Activated T-cell treated with anti-CD3 and anti-CD28 coated beads for 4 hours (primary cell): ENCODE results near the gene CREM.
"Not testable (repeated sequence)": the region's sequence is repeated elsewhere in the genome, so short reads cannot be mapped to it uniquely, and the experiment has no call there.

Experiments used
- DNase-seq: peaks from one replicate; pipeline ENCODE4 v3.0.0-alpha.2; 2020

CREM gene

DNA sequence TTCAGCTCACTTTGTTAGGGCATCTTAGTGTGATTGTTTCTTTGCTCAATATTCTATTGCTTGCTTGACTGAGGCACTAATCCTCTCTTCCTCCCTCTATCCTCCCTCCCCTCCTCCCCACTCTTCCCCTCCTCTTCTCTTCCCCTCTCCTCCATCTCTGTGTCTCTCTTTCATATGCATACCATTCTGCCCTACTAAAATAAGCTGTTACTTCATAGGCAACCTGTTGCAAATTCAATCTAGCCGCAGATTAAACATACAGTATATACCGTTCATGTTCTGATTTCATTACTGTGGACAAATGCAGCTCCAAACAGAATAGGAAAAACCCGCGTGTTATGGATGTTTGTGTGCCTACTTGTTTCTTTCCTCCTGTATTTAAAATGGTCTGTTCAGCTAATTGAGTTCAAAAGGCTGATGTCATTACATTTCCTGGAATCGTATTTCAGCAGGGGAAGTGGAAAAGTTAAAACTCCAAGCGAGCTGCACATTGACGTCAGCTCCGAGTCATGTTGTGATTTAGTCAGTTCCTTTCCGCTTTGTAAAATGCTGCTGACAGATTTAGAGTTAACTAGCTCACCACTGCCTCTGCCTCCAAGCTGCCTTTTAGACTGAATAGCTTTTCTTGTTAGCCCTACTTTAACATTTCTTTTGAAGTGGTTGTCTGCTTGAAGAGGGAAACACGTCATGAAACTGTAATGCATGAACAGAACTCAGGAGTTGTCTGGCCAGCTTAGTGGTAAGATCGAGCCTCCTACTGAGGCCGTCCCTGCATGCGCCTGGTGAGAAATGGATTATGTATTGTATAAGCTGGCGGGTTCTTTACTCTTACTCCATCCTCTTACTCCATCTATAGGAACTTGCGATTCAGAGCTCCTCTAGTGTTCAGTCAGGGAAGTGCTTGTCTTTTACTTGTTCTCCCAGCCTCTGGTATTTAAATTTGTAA, 69.0 kb downstream of the CREM start:
- DNase-seq: peak; percentile 71

DNA sequence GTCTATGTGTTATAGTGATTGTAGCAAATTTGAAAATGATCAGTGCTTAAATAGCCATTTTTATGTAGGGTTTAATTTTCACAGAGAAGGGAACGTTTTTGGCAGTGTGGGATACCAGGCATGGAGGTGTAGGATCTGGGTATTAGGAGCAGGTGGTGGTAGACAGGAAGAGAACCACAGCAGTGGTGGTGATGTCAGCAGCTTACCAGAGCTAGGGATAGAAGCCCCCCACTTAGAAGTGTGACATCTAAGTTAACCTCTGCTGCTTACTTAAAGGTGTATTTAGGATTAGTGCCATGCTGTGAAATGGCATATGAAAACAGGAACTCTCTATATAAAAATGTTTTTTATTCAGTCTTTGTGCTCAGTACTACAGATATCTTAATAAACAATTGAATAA, 73.8 kb downstream of the CREM start:
- no peak for DNase-seq

DNA sequence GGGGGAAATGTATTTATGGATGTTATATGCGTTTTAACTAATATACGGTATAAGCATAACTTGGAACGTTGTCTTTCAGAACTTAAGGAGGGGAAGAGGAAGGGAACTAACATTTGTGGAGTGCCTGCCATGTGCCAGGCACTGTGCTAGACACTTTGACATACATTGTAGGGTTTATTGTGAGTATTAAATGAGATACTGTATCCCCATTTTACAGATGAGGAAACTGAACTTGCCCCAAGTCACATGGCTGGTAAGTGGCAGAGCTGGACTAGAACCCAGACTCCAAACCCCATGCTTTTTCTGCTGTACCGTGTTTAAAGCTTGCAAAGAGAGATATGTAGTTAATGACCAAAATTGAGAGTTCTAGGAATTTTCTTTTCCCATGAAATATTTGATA, 74.6 kb downstream of the CREM start:
- DNase-seq: no peak

DNA sequence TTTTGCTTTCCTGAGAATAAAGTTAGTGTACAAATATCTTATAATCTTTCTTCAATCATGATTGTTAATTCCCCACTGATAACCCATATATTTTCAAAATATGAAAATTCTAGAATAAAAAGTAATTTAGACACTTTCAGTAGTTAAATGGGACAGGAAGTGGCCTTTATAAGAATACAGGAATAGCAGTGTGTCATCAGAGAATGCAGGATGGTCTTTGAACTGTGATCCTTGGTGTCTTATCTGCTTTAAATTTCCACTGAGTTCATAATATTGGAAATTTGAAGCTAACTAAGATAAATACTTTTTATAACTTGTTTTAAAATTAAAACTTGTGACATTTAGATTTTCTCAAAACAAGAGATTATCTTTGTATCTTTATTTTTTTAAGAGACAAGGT, 75.4 kb downstream of the CREM start:
- DNase-seq: no peak

DNA sequence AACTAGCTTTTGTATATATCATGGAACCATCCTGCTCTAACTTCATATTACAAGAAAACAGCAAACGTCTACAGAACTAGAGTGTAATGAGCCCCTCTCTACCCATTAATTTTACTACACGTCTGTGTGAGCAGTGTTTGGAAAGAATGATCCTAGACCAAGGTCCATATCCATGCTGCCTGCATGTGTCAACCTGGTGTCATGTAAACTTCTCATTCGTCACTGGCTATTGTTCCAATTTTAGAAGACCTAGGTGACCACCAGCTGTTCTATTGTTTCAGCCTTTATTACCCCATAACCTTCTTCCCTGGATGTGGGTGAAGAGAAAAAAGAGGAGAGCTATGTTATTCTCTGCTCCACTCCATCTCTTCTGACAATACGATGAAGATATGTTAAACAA, 77.1 kb downstream of the CREM start:
- DNase-seq: no peak

DNA sequence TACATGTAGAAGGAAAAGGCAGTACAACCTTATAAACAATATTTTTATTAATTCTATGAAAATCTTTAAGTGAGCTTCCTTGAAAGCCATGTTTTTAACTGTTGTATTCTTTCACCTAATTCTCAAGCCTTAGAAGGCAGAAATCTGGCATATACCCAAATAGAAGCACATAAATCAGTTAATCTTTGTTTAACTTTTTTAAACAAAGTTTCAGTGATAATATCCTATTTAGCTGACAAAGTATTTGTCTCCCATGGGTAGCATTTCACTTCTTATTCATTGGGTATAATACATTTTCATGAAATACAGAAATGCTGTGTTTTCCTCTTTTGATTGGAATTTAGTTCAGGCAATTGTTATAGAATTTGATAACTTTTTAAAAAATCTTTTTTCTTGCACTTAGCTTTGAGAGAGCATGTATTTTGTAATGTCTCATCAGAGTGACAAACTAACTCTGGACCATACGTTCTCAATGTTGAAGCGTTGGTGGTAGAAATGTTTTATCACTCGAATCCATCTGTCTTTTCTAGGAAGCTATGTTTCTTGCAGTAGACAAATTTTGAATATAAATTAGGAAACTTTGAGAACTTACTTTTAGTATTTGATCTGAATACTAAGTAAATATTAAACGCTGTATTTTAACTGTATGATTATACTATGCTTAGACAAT, 78.1 kb downstream of the CREM start:
- no peak for DNase-seq

DNA sequence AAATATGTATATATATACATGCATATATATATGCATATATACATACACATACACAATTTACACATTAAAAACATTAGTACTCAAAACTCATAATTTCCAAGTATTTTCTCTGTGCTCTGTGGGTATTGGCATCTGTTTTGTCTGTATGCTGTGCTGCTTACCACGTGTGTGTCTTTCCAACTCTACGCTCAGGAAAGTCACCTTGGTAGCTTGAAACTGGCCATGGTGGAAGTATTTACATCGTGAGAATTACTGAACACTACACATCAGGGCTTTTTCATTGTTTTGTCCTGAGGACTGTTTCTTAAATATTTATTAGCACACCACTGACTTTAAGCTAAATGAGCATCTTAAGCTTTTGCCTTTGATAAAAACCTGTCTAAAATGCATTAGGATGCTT, 79.6 kb downstream of the CREM start:
- no peak for DNase-seq

DNA sequence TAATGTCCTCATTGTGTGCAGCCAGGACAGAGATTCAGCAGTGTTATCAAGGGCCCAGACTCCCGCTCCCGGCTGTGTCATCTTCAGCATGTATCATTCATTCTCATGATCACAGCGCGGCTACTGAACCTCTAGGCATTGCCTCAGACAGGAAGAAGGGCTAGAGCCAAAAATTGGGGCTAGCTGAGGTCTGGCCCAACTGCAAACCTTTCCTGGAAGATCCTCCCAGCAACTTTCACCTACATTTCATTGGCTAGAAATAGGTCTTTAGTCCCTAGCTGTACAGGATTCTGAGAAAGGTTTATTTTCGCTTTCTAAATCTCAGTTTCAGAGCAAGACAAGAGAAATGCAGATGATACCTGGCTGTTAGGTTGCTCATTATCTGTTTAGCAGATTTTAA, 81.9 kb downstream of the CREM start:
- no peak for DNase-seq

DNA sequence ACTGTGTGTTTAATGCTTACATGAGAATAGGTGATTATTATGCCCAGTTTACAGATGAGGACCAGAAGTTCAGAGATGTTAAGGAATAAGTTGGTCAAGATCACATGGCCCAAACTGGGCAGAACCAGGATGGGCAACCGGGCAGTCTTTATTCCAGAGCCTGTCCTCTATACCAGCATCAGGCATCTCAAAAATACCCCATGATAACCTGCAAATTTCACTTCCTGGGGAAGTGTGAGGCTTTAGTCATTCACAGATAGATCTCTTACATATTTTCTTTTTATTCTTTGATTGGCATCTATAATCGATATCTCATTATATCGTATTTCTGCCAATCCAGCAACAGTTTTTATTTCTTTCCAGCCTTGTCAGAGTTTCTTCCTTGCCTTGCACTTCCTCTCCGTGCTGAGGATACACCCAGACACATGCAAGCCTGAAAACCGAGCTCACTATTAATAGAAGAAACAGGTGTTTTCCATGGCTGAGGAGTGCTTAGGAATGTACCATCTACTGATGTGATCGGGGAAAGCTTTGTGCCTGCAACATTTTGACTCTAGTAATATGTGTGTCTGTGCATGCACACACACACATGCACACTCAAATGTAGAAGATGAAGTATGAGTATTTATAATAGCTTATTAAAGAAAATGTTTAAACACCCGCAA, 82.4 kb downstream of the CREM start:
- no peak for DNase-seq

DNA sequence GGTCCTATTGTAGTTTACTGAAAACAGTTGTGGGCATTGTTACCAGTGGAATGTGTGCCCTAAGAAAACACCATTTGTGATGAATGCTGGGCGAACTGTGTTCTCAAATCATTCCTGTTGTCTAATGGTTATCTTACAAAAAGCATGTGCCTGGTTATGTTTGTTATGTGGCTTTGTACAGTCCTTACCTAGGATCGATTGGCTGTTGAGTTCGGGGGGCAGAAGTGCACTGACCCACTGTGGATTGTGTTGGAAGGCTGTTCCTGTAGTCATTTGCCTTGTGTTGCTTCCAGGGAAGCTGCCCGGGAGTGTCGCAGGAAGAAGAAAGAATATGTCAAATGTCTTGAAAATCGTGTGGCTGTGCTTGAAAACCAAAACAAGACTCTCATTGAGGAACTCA, 84.3 kb downstream of the CREM start:
- DNase-seq: no peak

DNA sequence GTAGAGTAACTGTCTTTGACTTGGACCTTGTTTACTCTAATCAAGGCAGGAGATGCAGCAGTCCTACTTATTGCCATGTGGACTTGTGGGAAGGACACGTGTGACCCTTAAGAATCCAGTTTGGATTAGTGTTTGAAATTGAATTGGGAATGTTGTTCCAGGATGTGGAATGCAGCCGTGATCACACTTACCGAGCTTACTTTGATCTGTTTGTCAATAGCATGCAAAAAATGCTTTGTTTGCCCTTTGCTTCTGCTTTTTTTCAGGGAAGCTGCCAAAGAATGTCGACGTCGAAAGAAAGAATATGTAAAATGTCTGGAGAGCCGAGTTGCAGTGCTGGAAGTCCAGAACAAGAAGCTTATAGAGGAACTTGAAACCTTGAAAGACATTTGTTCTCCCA, 84.7 kb downstream of the CREM start:
- DNase-seq: no peak

DNA sequence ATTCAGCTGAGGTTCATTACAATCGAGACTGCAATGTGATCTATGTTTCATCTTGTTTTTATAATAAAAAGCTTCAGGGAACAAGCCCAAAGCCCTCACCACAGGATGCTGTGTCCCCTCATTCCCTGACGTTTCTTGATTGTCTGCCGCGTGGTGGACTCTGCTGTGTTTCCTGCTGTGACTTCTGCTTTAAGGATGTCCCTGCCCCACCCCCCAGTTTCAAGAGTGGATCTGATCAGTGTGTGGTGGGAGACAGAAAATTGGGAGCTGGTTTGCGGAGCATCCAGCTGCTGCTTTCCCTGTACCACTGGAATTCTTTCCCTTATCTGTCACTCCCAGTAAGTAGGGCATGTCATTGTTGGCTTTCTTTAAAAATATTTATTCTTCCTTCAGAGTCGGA, 86.2 kb downstream of the CREM start:
- DNase-seq: no peak

DNA sequence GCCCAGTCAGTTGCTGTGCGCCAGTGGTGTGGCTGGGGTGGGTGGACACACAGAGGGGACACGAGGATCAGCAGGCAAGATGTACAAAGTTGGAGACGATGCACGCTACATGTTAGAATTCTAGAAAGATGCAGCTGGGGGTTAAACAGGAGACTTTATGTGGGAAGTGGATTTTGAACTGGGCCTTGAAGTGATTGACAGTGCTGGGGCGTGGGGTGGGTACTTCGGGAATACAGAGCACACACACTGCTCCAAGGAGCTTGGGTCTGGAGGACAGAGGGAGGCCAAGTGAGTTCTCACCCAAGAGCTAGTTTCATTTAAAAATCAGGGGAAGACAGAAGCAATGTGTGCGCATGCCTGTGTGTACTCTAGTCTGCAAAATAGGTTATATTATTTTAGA, 87.1 kb downstream of the CREM start:
- no peak for DNase-seq

DNA sequence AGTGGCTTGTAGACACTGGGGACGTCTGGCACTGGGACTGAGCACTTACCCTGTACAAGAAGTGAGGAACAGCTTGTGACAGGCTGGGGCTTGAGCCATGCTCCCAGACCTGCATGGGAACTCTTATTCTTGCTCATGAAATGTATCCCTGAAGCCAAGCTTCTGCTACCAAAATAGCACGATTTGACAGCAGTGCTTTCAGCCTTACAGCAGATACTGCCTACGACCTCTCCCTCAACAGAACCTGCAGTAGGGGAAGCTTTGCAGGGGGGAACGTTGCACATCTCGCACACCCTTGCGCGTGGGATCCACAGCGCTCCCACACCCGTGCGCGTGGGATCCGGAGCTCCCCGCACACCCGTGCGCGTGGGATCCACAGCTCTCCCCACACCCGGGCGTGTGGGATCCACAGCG, 88.0 kb downstream of the CREM start:
- no peak for DNase-seq

DNA sequence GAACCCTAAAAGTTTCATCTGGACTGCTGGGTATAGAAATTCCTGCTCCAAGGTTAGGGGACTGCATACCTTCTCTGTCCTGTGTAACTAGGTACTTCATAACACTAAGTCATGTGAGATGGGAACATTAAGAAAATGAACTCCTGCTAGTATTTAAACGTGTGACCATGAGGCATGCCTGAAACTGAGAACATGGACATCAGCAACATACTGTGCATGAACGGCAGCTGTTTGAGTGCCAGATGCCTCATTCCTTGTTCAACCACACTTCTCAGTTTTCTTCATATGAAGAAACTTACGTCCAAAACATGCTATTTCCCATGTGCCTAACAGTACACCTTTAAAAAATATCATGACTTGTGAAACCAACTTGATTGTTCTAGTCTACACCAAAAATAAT, 88.5 kb downstream of the CREM start:
- DNase-seq: no peak

DNA sequence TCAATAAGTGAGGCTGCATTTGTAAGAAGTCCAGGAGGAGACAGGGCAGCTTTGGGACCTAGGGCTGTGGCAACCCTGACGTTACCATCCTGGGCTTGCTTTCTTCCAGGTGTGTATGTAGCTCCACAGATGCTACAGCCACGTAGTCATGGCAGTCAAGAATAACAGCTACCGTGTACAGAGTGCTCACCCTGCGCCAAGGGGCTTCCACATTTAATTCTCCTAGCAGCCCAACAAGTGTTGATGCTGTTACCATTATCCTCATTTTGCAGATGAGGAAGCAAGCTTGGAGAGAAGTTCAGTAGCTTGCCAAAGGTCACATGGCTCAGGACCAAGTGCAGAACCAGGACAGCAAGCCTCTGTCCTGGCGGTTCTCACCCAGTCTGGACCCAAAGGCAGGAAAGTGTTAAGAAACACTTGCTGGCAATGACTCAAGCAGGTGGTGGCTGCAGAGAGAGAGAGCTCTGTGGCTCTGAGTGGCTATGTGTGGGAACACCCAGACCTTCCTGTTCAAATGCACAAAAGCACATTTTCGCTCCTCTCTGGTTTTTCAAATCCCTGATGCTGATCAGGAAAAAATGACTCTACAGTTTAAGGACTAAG, 89.8 kb downstream of the CREM start:
- no peak for DNase-seq

DNA sequence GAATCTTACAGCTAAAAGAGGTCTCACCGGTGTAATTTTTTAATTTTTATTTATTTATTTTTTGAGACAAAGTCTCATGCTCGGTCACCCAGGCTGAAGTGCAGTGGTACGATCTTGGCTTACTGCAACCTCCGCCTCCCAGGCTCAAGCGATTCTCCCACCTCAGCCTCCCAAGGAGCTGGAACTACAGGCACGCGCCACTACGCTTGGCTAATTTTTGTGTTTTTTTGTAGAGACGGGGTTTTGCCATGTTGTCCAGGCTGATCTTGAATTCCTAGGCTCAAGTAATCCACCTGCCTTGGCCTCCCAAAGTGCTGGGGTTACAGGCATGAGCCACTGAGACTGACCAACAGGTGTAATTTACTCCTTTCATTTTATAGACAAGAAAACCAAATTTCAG, 90.3 kb downstream of the CREM start:
- DNase-seq: not testable (repeated sequence)

DNA sequence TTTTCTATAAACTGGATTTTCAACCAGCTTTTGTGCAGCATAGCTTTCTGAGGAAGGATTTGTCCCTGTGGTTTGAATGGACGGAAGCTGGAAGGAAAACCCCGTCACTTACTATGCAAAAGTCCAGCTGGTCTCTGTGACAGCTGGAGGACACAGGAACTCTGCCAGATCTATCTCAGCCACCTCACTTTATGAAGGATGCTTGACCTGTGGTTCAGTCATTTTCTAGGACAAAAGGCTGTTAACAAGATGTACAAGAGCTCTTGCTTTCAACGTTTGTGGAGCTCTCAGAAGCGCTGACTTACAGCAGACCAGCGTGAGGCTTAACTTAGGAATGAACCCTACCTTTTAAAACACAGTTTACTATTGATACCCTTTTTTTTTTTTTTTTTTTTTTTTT, 90.8 kb downstream of the CREM start:
- no peak for DNase-seq

DNA sequence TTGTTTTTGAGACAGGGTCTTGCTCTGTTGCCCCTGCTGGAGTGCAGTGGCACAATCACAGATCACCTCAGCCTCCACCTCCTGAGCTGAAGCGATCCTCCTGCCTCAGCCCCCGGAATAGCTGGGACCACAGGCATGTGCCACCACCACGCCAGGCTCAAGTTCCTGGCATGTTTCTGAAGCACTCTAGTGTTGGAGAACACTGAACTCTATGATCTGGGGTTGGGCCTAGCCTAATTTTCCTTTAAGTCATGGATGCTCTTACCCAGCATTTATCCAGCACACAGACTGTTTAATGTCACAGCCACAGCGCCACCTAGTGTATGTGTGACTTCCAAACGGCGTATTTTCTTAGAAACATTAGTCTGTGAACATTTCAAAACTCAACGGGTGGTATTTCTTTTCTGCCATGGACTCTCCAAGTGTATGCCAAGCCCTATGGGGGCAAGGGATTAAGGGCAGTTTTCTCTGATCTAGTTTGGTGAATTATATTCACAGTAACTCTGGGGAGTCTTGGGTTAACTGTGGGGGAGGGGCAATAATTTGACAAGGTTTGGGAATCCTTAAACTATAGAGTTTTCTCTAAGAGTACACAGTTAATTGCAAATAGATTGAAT, 91.8 kb downstream of the CREM start:
- peak; percentile 82 for DNase-seq

DNA sequence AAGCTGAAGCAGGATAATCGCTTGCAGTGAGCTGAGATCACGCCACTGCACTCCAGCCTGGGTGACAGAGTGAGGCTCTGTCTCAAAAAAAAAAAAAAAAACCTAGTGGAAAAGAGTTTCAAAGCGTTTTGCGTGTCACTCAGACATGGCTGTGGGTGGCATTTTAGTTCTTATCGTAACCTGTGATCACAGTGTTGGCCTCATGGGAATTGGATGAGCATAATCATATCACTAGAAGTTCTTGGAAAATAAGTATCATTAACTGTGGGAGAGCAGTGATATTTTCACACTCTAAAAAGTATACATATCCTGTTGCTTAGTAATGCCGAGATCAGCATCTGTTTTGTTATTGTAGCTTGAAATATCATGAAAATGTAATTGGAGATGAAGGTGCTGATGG, 92.6 kb downstream of the CREM start:
- no peak for DNase-seq

DNA sequence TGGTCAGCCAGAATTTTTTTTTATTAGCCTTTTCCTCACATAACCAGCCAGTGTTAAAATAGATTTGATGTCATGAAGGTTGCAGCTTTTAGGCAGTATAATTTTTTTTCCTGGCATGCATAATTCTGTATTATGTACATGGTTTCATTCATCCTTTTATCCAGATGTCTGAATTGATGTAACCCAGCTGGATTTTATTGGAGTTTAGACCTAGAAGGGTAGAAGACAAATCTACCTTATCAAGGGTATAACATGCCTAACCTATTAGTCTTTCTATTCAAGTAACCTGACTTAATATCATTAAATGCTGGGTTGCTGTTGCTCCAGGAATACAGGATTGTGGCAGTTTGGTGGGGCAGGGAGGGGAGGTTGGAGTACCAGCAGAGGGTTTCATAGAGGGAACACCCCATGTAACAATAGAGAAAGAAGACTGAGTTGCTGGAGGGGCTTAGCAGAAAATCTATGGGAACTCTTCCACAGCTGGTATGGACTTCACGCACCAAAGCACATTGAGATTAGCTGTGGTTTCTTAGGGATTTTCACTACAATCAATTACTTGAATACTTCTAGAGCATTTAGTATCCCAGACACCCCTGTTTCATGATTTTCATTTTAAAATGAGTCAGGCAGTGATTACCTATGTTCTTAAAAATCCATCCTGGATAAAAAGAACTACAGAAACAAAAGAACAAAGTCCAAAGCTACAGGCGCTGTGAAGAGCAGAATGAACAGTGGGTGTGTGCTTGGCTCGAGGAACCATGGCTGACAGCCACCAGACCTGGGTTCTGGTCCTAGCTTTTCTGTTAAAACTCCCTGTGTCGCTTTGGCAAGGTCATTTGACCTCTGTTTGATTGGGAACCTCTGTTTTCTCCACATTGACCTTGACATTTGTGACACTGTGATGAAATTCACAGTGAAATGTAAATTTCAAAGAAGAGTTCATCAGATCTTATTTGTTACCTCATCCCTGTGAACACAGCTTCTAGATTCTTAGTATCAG, 93.5 kb downstream of the CREM start:
- DNase-seq: no peak

DNA sequence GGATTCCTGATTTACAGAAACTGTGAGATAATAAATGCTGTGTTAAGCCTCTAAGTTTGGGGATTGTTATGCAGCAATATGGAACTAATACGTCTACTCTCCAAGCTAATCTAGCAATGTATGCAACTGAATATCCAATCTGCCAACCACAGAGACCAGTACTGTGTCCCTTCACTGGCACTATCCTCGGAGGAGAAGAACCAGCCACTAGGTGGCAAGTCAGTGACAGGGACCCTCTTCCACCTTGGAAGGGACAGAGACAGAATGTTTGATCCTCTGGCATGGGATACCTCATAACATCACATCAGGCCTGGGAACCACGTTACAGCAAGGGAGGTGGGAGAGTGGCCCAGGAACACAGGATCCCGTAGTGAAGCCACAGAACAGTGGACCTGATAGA, 96.4 kb downstream of the CREM start:
- no peak for DNase-seq
